Measurements from ENCODE around the gene ENDOD1.
"Not testable (repeated sequence)": the region's sequence is repeated elsewhere in the genome, so short reads cannot be mapped to it uniquely, and the experiment has no call there.

ENDOD1 gene

GRCh38 chr11:95104121-95104830 is 14.6 kb downstream of the ENDOD1 start:
- DNase-seq (ENCODE audit: low read depth), result no peak

DNA sequence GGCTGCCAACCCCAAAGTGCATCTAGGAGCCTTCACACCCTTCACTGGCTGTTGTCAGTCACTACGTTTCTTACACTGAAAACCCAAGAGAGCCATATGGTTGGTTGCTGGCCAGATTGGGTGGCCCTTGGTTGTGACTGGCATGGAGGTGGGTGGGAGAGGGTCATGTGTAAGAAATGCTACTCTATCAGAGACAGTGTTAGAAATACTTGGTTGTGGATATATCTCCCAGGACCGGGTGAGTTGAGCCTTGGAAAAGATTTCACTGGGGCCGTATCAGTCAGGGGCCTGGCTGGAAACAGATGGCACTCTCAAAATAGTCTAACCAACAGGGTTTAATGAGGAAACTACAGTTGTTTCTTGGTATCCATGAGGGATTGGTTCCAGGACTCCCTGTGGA is 15.2 kb downstream of the ENDOD1 start:
- DNase-seq (ENCODE audit: low read depth), result no peak

GRCh38 chr11:95108159-95108611 is 18.5 kb downstream of the ENDOD1 start:
- DNase-seq (ENCODE audit: low read depth), result no peak

GRCh38 chr11:95108671-95109551 is 19.3 kb downstream of the ENDOD1 start:
- DNase-seq (ENCODE audit: low read depth), result no peak

GRCh38 chr11:95111471-95111870 is 21.8 kb downstream of the ENDOD1 start:
- DNase-seq (ENCODE audit: low read depth), result not testable (repeated sequence)

DNA sequence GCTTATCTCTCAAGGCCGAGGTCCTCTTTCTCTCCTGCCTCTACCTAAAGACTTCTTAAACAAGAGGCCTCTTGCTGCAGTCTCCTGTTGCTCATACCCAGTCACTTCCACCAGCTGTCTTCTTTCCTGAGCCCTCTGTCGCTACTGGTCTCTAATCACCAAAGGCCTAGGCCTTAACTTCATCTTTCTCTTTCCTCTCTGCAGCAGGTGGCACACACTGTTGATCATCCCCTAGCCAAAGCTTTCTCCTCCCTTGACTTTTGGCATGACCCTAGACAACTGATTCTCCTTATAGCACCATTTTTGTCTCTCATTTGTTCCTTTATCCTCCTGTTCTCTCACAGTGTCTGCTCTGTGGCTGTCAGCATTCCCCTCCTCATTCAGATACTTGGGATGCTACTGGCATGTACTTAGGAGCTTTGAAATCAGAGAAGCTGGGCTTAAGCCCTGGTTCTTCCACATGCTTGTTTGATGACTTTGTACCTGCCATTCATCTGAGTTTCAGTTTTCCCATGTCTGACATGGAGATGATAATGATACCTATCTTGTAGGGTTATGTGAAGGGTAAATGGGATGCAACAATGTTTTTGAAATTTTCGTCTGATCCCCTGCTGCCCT is 22.4 kb downstream of the ENDOD1 start:
- DNase-seq (ENCODE audit: low read depth), result no peak

DNA sequence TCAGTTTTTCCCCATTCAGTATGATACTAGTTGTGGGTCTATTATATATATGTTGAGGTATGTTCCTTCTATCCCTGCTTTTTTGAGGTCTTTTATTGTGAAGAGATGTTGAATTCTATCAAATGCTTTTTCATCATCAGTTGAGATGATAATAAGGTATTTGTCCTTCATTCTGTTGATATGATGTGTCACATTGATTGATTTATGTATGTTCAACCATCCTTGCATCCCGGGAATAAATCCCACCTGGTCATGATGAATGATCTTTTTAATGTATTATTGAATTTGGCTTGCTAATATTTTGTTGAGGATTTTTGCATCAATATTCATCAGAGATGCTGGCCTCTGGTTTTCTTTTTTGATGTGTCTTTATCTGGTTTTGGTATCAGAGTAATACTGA is 26.0 kb downstream of the ENDOD1 start:
- no peak for DNase-seq (ENCODE audit: low read depth)

GRCh38 chr11:95119361-95120060 is 29.9 kb downstream of the ENDOD1 start:
- no peak for DNase-seq (ENCODE audit: low read depth)

DNA sequence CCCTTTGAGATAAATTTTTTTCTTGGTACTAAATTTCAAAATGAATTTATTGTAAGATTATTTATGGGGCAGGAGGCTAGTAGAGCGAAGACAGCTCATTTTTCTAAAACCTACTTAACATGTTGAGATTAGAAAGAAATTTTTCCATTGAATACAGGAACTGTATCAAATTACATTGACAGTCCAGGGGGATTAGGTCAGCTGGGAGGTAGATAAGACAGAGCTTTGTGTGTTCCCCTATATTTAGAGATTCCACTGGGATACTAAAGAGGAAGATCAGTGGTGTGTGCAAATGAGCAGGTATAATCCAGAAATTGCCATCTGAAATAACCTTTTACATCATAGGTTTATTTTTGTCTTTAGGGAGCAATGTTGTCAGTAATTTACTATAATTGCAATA is 32.1 kb downstream of the ENDOD1 start:
- no peak for DNase-seq (ENCODE audit: low read depth)

- DNase-seq (ENCODE audit: low read depth), result no peak
Observed at GRCh38 chr11:95123556-95123955, 33.9 kb downstream of the ENDOD1 start.

GRCh38 chr11:95128602-95129001 is 39.0 kb downstream of the ENDOD1 start:
- DNase-seq (ENCODE audit: low read depth), result no peak

DNA sequence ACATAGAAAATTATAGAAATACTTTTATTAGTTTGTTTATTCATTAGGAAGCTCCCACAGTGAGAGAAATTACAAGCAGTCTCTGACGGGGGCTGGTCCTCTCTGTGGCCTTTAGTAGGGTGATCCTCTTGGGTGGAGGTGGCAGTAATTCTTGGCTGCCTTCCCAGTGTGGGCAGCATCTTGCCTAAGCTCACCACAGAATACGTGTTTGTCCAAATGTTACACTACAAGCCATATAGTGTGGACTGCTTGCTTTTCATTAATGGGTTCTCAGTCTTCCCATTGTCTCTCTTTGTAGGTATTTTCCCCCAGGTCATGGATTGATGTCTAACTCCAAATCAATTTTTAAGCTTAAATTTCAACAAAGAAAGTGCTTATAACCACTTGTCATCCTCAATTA is 43.3 kb downstream of the ENDOD1 start:
- DNase-seq (ENCODE audit: low read depth), result no peak

DNA sequence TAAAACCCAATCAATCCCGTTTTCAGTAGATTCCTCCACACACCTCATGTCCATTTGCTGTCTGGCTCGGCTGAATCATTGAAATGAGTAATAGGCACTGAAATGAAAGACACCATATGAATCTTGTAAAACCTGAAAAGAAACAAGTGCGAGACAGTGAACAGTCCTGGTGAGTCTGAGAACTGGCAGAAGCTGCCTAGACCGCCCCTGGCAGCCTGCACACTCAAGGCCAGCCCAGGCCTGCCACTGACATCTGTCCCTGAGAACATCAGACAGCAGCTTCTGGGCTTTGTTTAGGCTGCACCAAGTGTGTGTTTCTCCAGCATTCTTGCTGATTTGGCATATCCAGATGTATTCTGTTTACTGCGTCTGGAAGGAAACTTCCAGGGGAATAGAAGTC is 44.8 kb downstream of the ENDOD1 start:
- no peak for DNase-seq (ENCODE audit: low read depth)

GRCh38 chr11:95135155-95135554 is 45.5 kb downstream of the ENDOD1 start:
- no peak for DNase-seq (ENCODE audit: low read depth)

GRCh38 chr11:95135880-95136279 is 46.2 kb downstream of the ENDOD1 start:
- no peak for DNase-seq (ENCODE audit: low read depth)

- DNase-seq (ENCODE audit: low read depth), result not testable (repeated sequence)
Observed at GRCh38 chr11:95136747-95137146, 47.1 kb downstream of the ENDOD1 start.

DNA sequence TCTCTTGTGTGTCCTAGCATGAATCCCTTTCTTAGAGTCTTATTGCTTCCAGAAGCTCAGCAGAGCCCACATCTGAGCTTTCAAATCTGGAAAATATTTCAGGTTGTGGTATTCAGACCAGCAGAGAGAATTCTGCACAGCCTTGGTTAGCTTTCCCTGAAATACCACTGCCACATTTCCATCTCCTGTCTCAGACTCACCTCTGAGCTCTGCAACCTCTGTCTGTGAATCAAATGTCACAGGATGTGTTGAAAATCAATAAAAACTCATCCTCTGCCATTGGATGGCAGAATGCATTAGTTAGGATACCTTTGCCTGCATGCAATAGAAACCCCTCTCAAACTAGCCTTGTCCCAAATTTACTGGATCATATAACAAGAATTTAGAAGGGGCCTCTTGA is 47.7 kb downstream of the ENDOD1 start:
- no peak for DNase-seq (ENCODE audit: low read depth)

GRCh38 chr11:95138448-95138847 is 48.8 kb downstream of the ENDOD1 start:
- no peak for DNase-seq (ENCODE audit: low read depth)

DNA sequence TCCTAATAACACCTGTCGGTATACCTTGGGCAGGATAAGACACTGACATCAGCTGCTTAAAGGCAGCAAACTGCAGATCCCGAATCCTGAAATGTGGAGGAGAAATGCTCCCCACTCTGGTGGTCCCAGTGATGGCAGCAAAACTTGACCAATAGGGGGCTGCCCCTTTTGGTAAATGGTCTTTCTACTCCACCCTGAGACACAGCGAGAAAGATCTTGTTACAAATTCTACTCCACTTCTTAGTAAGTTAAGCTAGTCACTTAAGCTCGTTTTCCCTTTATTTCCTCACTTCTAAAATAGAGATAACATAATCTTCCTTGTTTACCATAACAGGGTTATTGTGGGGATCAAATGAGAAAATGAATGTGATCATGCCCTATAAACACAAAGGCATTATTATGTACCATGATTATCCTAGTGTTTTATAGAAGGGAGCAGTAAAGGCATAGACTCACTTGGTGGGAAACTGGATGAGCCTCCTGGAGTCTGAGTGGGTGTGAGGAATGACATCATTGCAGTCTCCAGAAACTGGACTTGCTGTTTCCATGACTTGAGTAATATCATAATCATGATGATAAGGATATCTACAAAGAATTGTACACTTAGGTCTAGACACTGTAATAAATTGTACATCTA is 50.9 kb downstream of the ENDOD1 start:
- no peak for DNase-seq (ENCODE audit: low read depth)

- no peak for DNase-seq (ENCODE audit: low read depth)
Observed at GRCh38 chr11:95142431-95142830, 52.8 kb downstream of the ENDOD1 start.

DNA sequence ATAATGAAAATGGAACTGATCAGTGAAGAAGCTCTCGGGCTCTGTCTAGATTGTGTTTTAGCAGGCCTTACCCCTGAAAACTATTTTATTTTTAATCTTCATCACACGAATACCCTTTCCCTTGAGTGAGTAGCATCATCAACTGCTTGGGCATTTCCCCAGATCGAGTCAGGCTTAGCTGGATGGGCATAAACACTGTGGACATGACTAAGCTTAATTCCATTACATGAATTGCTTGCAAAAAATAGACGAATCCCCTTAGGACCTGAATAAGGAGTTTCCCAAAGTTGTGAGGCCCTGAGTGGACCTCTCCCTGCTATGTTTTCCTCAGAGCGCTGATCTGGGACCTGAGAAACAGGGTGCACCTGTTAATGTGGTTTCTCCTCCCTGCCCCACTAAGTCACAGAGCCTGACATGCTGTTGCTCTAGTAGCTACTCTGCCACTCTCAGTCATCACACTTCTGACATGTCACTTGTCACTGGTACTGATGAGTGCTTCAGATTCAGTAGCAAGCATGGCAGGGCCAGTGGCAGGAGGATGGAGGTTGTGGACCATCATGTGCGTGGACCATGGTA is 53.5 kb downstream of the ENDOD1 start:
- DNase-seq (ENCODE audit: low read depth), result no peak
